ENCODE results near the gene ZNF493.

ZNF493 gene

GRCh38 chr19:21460686-21461085, 63.8 kb downstream of the ZNF493 start:
- intact Hi-C loops (cut with DNase I) = no loop called here
- DNase-seq = no peak

- no peak for DNase-seq
- intact Hi-C loops (cut with DNase I) = no loop called here
Measured at GRCh38 chr19:21462540-21462939, 65.6 kb downstream of the ZNF493 start.

- peak in 1 of 10 donors; percentile 81 for DNase-seq
- intact Hi-C loops (cut with DNase I) = no loop called here
Measured at GRCh38 chr19:21463449-21464105, 66.6 kb downstream of the ZNF493 start.

GRCh38 chr19:21466627-21467026, 69.7 kb downstream of the ZNF493 start:
- DNase-seq = no peak
- intact Hi-C loops (cut with DNase I) = no loop called here

GRCh38 chr19:21468791-21469190, 71.9 kb downstream of the ZNF493 start:
- intact Hi-C loops (cut with DNase I) = no loop called here

GRCh38 chr19:21472507-21472906, 75.6 kb downstream of the ZNF493 start:
- no peak for DNase-seq
- intact Hi-C loops (cut with DNase I) = no loop called here

More at GRCh38 chr19:21468791-21469190, 71.9 kb downstream of the ZNF493 start:
- no peak for DNase-seq

- intact Hi-C loops (cut with DNase I) = no loop called here
- peak; percentile 63 to 96 (median 77) for DNase-seq
Measured at GRCh38 chr19:21474671-21475181, 77.8 kb downstream of the ZNF493 start.

All from posterior cingulate gyrus (tissue), 11 donors.